ENCODE results near the gene ZNF787.

DNA sequence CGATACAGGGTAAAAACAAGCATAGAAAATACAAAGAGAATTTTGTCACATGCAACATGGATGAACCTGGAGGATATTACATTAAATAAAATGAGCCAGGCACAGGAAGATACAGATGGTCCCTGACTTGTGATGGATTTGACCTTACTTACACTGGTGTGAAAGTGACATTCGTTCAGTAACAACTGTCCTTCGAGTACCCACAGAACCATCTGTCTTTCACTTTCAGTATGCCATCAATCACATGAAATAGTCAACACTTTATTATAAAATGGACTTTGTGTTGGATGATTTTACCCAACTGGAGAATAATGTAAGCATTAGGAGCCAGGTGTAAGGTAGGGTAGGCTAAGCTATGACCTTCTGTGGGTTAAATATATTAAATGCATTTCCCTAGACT, 51.5 kb downstream of the ZNF787 start:
- TF ChIP-seq POLR2A (IDR thresholded peaks at IDR 0.05) (no peak), CTCF (IDR thresholded peaks at IDR 0.05) (no peak)

Data from thyroid gland (tissue), 4 donors.